Activated T-helper 2 cell treated with anti-CD3 and anti-CD28 coated beads, Interferon-gamma antibody, Interleukin-2, Interleukin-4, amounts not matched to agents 10 μg/mL and 5 μg/mL and 100 μg/mL, durations not matched to agents 14 hours and 24 hours and 36 hours (primary cell): ENCODE measurements around the gene TSPEAR. TPM values are rescaled to one million over a fixed set of nuclear protein-coding genes. Genes with fewer than 3 reads are reported as not detected.
"Not testable (repeated sequence)": the region's sequence is repeated elsewhere in the genome, so short reads cannot be mapped to it uniquely, and the experiment has no call there.

Source experiments
- DNase-seq: peaks from one replicate; pipeline ENCODE4 v3.0.0; 2021; ENCODE audit warnings: low spot score
- H3K27ac Mint-ChIP-seq: one replicate; pipeline ENCODE4 v1.8.0; 2021; ENCODE audit warnings: mixed read lengths
- H3K27me3 Mint-ChIP-seq: one replicate; pipeline ENCODE4 v1.8.0; 2021; ENCODE audit warnings: low read depth, mixed read lengths
- H3K36me3 Mint-ChIP-seq: one replicate; pipeline ENCODE4 v1.8.0; 2021; ENCODE audit warnings: low read depth, mixed read lengths
- H3K4me1 Mint-ChIP-seq: one replicate; pipeline ENCODE4 v1.8.0; 2021; ENCODE audit warnings: low read depth, mixed read lengths
- H3K4me3 Mint-ChIP-seq: one replicate; pipeline ENCODE4 v1.8.0; 2021; ENCODE audit warnings: low read depth, mild to moderate bottlenecking, moderate library complexity, mixed read lengths
- H3K9me3 Mint-ChIP-seq: one replicate; pipeline ENCODE4 v1.8.0; 2021; ENCODE audit warnings: mixed read lengths
- intact Hi-C: fragments of 100-400 bp; cut with micrococcal nuclease; formaldehyde crosslinking; loops from one replicate; pipeline ENCODE4 v1.15.1; 2023
- total RNA-seq: library from RNA; stranded (reverse); gene quantifications from 2 replicates; pipeline ENCODE4 v1.2.3, GENCODE V29; 2022

The TSPEAR gene
- total RNA-seq, 1 donor from 2014 or later = not detected

DNA sequence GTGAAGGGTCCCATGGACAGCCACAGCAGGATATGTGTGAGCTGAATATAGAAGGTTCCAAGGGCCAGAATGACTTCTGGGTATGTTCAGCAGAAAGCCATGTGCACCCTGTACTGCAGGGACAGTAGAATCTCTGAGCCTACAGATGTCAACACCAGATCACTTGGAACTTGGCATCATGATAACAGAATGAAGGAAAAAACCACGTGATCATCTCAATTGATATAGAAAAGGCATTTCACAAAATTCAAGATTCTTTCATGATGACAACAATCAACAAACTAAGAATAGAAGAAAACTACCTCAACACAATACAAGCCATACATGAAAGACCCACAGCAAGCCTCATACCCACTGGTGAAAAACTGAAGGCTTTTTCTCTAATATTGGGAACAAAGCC is 43.8 kb downstream of the TSPEAR start:
- no peak for DNase-seq
- intact Hi-C loops = no loop called here
- H3K4me3 Mint-ChIP-seq = no peak overlapping the region
- peaks cover 28% of the 10 kb centered on the region for H3K9me3 Mint-ChIP-seq
- no peak overlapping the region for H3K27ac Mint-ChIP-seq
- H3K27me3 Mint-ChIP-seq = peaks cover 16% of the 10 kb centered on the region
- no peaks in the 10 kb centered on the region for H3K4me1 Mint-ChIP-seq
- H3K36me3 Mint-ChIP-seq = no peaks in the 10 kb centered on the region

GRCh38 chr21:44666401-44667320 is 44.7 kb downstream of the TSPEAR start, which contains the start of gene KRTAP12-2:
KRTAP12-2 (minus strand) TSS chr21:44666927; CDS start chr21:44666886, 41 bp downstream.
- no peaks in the 10 kb centered on the region for H3K36me3 Mint-ChIP-seq
- no peak within 1 kb of the TSS for H3K27ac Mint-ChIP-seq

DNA sequence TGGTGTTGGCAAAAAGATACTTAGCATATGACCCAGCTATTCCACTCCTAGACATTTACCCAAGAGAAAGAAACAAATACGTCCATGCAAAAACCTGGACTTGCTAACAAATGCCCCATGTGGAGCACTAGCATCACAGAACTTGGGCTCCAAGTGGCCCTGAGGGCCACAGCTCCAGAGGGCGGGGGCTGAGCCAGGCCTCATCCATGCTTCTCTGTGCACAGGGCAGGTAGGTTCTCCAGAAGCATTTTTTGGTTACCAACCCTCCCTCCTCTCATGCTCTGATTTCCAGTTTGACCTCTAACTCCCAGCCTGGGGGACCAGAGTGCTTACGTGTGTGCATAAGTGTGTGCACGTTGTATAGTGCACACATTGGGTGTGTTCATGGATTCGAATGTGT is 46.7 kb downstream of the TSPEAR start:
- DNase-seq = no peak
- intact Hi-C loops = no loop called here
- H3K27me3 Mint-ChIP-seq = peaks cover 23% of the 10 kb centered on the region
- H3K4me1 Mint-ChIP-seq = peaks cover 2% of the 10 kb centered on the region
- H3K4me3 Mint-ChIP-seq = no peak overlapping the region
- no peak overlapping the region for H3K27ac Mint-ChIP-seq
- H3K9me3 Mint-ChIP-seq = peaks cover 12% of the 10 kb centered on the region
- H3K36me3 Mint-ChIP-seq = no peaks in the 10 kb centered on the region

More at GRCh38 chr21:44666401-44667320, 44.7 kb downstream of the TSPEAR start, which contains the start of gene KRTAP12-2:
- Mint-ChIP-seq H3K9me3 (peaks cover 23% of the 10 kb centered on the region), H3K4me3 (no peak within 1 kb of the TSS), H3K27me3 (peaks cover 20% of the 10 kb centered on the region), H3K4me1 (no peaks in the 10 kb centered on the region)
- DNase-seq = no peak
- intact Hi-C loops = no loop called here

DNA sequence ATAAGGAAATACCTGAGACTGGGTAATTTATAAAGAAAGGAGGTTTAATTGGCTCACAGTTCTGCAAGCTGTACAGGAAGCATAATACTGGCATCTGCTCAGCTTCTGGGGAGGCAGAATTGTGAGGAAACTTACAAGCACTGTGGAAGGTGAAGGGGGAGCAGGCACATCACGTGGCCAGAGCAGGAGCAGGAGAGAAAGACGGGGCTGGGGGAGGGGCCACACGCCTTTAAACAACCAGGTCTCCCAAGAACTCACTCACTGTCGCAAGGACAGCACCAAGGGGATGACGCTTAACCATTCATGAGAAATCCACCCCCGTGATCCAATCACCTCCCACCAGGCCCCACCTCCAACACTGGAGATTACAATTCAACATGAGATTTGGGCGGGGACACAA is 49.8 kb downstream of the TSPEAR start:
- DNase-seq, intact Hi-C loops, H3K4me3 Mint-ChIP-seq, H3K27ac Mint-ChIP-seq: not testable (repeated sequence)
- peaks cover 21% of the 10 kb centered on the region for H3K27me3 Mint-ChIP-seq
- peaks cover 21% of the 10 kb centered on the region for H3K36me3 Mint-ChIP-seq
- H3K4me1 Mint-ChIP-seq = peaks cover 29% of the 10 kb centered on the region
- peaks cover 23% of the 10 kb centered on the region for H3K9me3 Mint-ChIP-seq

DNA sequence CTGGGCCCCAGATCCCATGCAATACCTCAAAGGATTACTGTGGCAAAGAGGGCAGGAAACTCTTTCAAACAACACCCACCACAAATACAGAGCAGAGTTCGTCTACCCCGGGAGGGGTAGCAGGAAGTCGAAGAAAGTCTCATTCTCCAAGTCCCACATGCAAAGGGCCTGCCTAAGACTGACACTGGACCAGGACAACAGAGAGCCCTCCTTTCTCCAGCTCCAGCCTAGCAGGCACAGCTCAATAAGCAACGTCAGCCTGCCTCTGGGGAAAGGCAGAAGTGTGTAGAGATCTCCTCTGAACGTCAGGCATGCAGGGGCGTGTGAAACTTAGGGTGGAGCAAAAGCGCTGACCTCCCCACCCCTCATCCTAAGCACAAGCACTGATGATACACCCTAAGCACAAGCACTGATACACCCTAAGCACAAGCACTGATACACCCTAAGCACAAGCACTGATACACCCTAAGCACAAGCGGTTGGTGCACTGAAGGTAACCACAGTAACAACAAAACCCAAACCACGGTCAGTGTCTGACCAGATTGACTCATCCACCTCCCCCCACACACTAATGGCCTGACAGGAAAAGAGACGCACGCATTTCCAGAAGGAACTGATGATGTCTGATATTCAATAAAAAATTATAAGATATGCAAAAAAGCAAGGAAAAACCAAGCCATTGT is 52.3 kb downstream of the TSPEAR start:
- H3K36me3 Mint-ChIP-seq = peaks cover 28% of the 10 kb centered on the region
- H3K4me3 Mint-ChIP-seq = no peak overlapping the region
- H3K27me3 Mint-ChIP-seq = peaks cover 18% of the 10 kb centered on the region
- H3K4me1 Mint-ChIP-seq = peaks cover 35% of the 10 kb centered on the region
- DNase-seq = no peak
- H3K9me3 Mint-ChIP-seq = peaks cover 39% of the 10 kb centered on the region
- H3K27ac Mint-ChIP-seq = peak overlapping the region; percentile 40
- intact Hi-C loops = no loop called here

GRCh38 chr21:44658541-44658910 is 52.8 kb downstream of the TSPEAR start:
- Mint-ChIP-seq H3K27me3 (peaks cover 13% of the 10 kb centered on the region), H3K36me3 (peaks cover 33% of the 10 kb centered on the region), H3K27ac (peak overlapping the region; percentile 54), H3K9me3 (peaks cover 39% of the 10 kb centered on the region), H3K4me1 (peaks cover 40% of the 10 kb centered on the region), H3K4me3 (no peak overlapping the region)
- intact Hi-C loops = no loop called here
- no peak for DNase-seq

GRCh38 chr21:44657635-44658540 is 53.5 kb downstream of the TSPEAR start, which contains the start of gene KRTAP12-3:
KRTAP12-3 (plus strand) TSS chr21:44657932; CDS start chr21:44657980, 48 bp downstream.
- intact Hi-C loops = no loop called here
- peaks cover 8% of the 10 kb centered on the region for H3K27me3 Mint-ChIP-seq
- H3K4me3 Mint-ChIP-seq = peak within 1 kb of the TSS; percentile 30
- H3K27ac Mint-ChIP-seq = peak within 1 kb of the TSS; percentile 54
- H3K9me3 Mint-ChIP-seq = peaks cover 39% of the 10 kb centered on the region
- H3K36me3 Mint-ChIP-seq = peaks cover 33% of the 10 kb centered on the region
- peak; percentile 39 for DNase-seq
- H3K4me1 Mint-ChIP-seq = peaks cover 40% of the 10 kb centered on the region

GRCh38 chr21:44656868-44657267 is 54.5 kb downstream of the TSPEAR start:
- intact Hi-C loops = no loop called here
- Mint-ChIP-seq H3K27ac (peak overlapping the region; percentile 54), H3K27me3 (peaks cover 3% of the 10 kb centered on the region), H3K9me3 (peaks cover 39% of the 10 kb centered on the region), H3K4me3 (no peak overlapping the region), H3K36me3 (peaks cover 33% of the 10 kb centered on the region), H3K4me1 (peaks cover 40% of the 10 kb centered on the region)
- DNase-seq = no peak

DNA sequence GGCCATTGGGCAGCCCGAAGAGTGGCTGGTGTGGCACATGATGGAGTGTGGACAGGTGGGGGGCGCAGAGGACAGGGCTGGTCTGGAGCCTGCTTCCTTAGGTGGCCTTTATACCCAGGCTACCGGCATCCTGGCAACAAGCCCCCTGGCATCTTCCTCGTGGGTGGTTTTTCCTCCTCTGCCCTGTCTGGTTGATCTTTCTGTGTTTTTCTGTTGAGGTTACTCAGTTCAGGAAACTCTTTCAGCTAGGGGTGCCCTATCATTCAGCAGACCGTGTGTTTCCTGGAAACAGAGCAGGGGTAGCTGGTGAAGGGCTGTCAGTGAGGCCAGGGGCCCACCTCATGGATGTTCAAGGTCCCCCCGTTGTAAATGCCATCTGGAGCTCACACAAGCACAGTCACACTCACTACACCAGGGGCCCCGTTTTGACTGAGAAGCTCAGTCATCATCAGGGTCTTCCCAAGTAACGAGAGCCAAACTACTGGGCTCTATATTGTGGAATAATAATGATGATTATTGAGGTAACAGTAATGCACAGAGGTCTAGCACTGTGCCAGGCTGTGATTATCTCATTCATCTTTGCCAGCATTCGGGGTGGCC is 56.7 kb downstream of the TSPEAR start, which contains the start of gene KRTAP12-4:
Gene KRTAP12-4 (minus strand): TSS at position 84 of the 600 bp plus-strand sequence. CDS start 45 bp downstream, at position 39.
- intact Hi-C loops = no loop called here
- no peak for DNase-seq
- Mint-ChIP-seq H3K9me3 (peaks cover 35% of the 10 kb centered on the region), H3K4me3 (no peak within 1 kb of the TSS), H3K36me3 (peaks cover 33% of the 10 kb centered on the region), H3K4me1 (peaks cover 38% of the 10 kb centered on the region), H3K27me3 (no peaks in the 10 kb centered on the region), H3K27ac (no peak within 1 kb of the TSS)

DNA sequence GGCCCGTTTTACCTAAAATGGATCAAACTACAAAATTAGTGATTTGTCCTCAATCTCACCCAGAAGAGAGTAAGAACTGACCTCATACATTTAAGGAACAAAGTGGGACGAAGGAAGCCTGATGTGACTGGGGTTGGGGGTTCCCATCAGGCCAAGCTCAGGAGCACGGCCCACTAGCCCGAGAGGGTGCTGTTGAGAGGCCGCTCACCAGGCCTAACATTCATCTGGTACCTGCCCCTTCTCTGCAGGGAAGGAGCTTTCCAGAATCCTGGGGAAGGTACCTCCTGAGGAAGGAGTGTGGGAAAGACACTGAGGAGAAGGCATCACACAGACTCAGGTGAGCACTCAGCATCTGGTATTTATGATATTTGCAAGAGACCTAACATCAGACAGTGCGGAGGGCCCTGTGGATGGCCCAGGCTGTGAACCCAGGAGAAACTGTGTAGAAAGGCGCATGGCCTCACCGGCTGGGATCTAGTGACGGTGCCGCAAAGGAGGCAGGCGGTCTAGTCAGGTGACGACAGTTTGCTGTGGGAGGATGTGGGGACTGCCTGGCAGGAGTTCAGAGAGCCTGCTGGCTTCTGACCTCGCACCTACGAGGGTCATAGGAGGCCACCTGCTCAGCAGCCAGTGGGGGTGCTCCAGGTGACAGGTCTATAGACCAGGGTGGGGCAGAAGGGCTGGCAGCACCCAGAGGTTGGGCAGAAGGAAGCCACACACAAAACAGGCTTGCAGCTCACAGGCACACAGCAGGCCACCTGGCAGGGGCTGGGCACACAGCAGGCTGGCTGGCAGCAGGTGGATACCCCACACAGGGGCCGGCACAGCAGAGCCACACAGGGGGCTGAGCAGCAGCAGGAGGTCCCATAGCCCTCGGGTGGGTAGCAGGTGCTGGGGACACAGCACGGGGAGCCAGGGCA is 57.5 kb downstream of the TSPEAR start:
- intact Hi-C loops = no loop called here
- no peaks in the 10 kb centered on the region for H3K27me3 Mint-ChIP-seq
- no peak overlapping the region for H3K4me3 Mint-ChIP-seq
- H3K27ac Mint-ChIP-seq = no peak overlapping the region
- peaks cover 29% of the 10 kb centered on the region for H3K36me3 Mint-ChIP-seq
- H3K4me1 Mint-ChIP-seq = peaks cover 32% of the 10 kb centered on the region
- DNase-seq = no peak
- H3K9me3 Mint-ChIP-seq = peaks cover 33% of the 10 kb centered on the region

- Mint-ChIP-seq H3K9me3 (peaks cover 28% of the 10 kb centered on the region), H3K27ac (no peak overlapping the region), H3K4me1 (peaks cover 24% of the 10 kb centered on the region), H3K4me3 (no peak overlapping the region), H3K27me3 (no peaks in the 10 kb centered on the region), H3K36me3 (peaks cover 27% of the 10 kb centered on the region)
- DNase-seq = no peak
- intact Hi-C loops = no loop called here
Measured at GRCh38 chr21:44653123-44653522, 58.2 kb downstream of the TSPEAR start.
